Dendritic cell treated with granulocyte-macrophage colony-stimulating factor and Interleukin-4, amounts not matched to agents 40 ng/mL and 50 ng/mL, for 4 days (primary cell): Measurements from ENCODE around the gene IGSF9.
A peak's percentile ranks its signal among the peaks of the same experiment; 100 is the strongest.

Experiments used
- H3K27ac Mint-ChIP-seq: one replicate; pipeline ENCODE4 v1.8.0; 2022; ENCODE audit warnings: mild to moderate bottlenecking, mixed read lengths
- H3K27me3 Mint-ChIP-seq: one replicate; pipeline ENCODE4 v1.8.0; 2022; ENCODE audit warnings: mild to moderate bottlenecking, mixed read lengths
- H3K36me3 Mint-ChIP-seq: one replicate; pipeline ENCODE4 v1.8.0; 2022; ENCODE audit warnings: low read depth, mixed read lengths
- H3K4me1 Mint-ChIP-seq: one replicate; pipeline ENCODE4 v1.8.0; 2022; ENCODE audit warnings: low read depth, mixed read lengths
- H3K4me3 Mint-ChIP-seq: one replicate; pipeline ENCODE4 v1.8.0; 2022; ENCODE audit warnings: mild to moderate bottlenecking, moderate library complexity, mixed read lengths
- H3K9me3 Mint-ChIP-seq: one replicate; pipeline ENCODE4 v1.8.0; 2022; ENCODE audit warnings: mixed read lengths
- intact Hi-C: fragments of 100-400 bp; cut with micrococcal nuclease; formaldehyde crosslinking; loops from one replicate; pipeline ENCODE4 v1.15.0; 2022

The IGSF9 gene

DNA sequence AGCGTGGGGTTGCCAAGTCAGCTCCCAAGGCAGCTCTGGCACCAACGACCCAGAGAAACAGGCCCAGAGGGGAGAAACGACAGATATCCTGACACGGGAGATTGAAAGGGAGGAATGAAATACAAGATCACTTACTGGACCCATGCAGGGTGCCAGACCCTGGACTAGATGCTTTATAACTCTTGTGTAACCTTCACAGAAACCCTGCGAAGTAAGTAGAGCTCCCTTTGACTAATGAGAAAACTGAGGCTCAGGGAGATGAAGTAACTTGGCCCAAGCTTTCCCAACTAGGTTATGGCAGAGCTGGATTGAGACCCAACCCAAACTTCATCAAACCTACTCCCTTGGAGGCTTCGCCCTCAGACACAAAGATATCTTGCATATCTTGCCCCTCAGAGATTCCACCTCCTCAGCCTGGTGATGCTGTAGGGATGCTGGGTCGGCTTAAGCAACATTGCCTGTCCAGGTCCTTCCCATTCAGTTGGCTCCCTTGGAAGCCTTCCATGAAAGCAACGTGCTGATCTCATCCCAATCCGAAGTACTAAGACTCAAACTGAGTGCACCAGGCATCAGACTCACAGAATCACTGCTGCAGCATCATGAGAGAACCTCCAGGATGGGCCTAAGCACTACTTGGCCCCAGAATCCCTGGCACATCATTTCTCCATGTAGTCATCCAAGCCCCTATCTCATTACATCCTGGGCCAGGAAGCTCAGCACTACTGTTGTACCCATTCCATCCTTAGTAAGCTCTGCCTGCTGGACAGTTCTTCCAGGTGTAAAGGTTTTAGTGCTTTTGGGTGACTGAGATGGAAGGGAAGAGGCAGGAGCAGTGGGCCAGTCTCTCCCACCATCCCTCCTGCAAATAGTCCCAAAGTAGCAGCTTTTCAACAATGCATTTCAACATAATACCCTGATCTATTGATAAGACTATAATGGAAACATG, 1.1 kb upstream of the IGSF9 start:
- intact Hi-C loops, result no loop called here
- Mint-ChIP-seq H3K4me1 (peaks cover 84% of the 10 kb centered on the region), H3K27me3 (peaks cover 23% of the 10 kb centered on the region), H3K36me3 (no peaks in the 10 kb centered on the region), H3K27ac (peak overlapping the region; percentile 3), H3K4me3 (peak overlapping the region; percentile 67), H3K9me3 (no peaks in the 10 kb centered on the region)

- intact Hi-C loops, result no loop called here
- Mint-ChIP-seq H3K27me3 (peaks cover 23% of the 10 kb centered on the region), H3K4me1 (peaks cover 79% of the 10 kb centered on the region), H3K27ac (peak overlapping the region; percentile 3), H3K9me3 (no peaks in the 10 kb centered on the region), H3K36me3 (no peaks in the 10 kb centered on the region), H3K4me3 (peak overlapping the region; percentile 67)
Observed at GRCh38 chr1:159944623-159945455, 574 bp downstream of the IGSF9 start.

- intact Hi-C loops, result no loop called here
- H3K9me3 Mint-ChIP-seq, result no peaks in the 10 kb centered on the region
- peaks cover 25% of the 10 kb centered on the region for H3K27me3 Mint-ChIP-seq
- peak overlapping the region; percentile 3 for H3K27ac Mint-ChIP-seq
- no peaks in the 10 kb centered on the region for H3K36me3 Mint-ChIP-seq
- peaks cover 78% of the 10 kb centered on the region for H3K4me1 Mint-ChIP-seq
- no peak overlapping the region for H3K4me3 Mint-ChIP-seq
Observed at GRCh38 chr1:159943908-159944622, 1.3 kb downstream of the IGSF9 start.

- intact Hi-C loops, result no loop called here
- Mint-ChIP-seq H3K27ac (no peak overlapping the region), H3K36me3 (no peaks in the 10 kb centered on the region), H3K27me3 (peaks cover 26% of the 10 kb centered on the region), H3K4me3 (no peak overlapping the region), H3K9me3 (no peaks in the 10 kb centered on the region), H3K4me1 (peaks cover 81% of the 10 kb centered on the region)
Observed at GRCh38 chr1:159943278-159943640, 2.2 kb downstream of the IGSF9 start.

GRCh38 chr1:159942632-159943277, 2.7 kb downstream of the IGSF9 start:
- H3K36me3 Mint-ChIP-seq, result no peaks in the 10 kb centered on the region
- H3K27me3 Mint-ChIP-seq, result peaks cover 26% of the 10 kb centered on the region
- H3K27ac Mint-ChIP-seq, result peak overlapping the region; percentile 5
- no peak overlapping the region for H3K4me3 Mint-ChIP-seq
- peaks cover 81% of the 10 kb centered on the region for H3K4me1 Mint-ChIP-seq
- no peaks in the 10 kb centered on the region for H3K9me3 Mint-ChIP-seq
- intact Hi-C loops, result no loop called here

- H3K36me3 Mint-ChIP-seq, result no peaks in the 10 kb centered on the region
- no peak overlapping the region for H3K4me3 Mint-ChIP-seq
- H3K4me1 Mint-ChIP-seq, result peaks cover 86% of the 10 kb centered on the region
- intact Hi-C loops, result no loop called here
- peak overlapping the region; percentile 5 for H3K27ac Mint-ChIP-seq
- H3K9me3 Mint-ChIP-seq, result no peaks in the 10 kb centered on the region
- peaks cover 26% of the 10 kb centered on the region for H3K27me3 Mint-ChIP-seq
Observed at GRCh38 chr1:159941591-159942560, 3.5 kb downstream of the IGSF9 start.

DNA sequence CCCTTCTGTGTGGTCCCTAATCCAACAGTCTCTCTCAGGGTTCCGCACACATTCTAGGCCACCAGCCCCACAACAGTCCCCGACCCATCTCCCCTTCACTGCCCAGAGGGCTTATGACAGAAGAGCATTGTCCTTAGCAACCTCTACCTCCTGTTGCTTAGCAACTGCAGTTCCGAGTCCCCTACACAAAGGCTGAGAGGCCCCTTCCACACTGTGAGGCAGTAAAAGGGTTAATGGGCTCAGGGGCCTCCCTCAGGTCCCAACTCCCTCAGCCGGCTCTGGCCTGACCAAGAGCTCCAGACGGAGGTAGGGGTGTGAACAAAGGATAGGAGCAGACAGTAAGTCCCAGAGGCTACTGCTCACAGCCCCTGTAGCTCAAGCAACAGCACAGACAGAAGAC, 4.3 kb downstream of the IGSF9 start:
- H3K27me3 Mint-ChIP-seq, result peaks cover 25% of the 10 kb centered on the region
- H3K4me3 Mint-ChIP-seq, result no peak overlapping the region
- intact Hi-C loops, result no loop called here
- H3K27ac Mint-ChIP-seq, result no peak overlapping the region
- no peaks in the 10 kb centered on the region for H3K36me3 Mint-ChIP-seq
- H3K9me3 Mint-ChIP-seq, result no peaks in the 10 kb centered on the region
- peaks cover 93% of the 10 kb centered on the region for H3K4me1 Mint-ChIP-seq

DNA sequence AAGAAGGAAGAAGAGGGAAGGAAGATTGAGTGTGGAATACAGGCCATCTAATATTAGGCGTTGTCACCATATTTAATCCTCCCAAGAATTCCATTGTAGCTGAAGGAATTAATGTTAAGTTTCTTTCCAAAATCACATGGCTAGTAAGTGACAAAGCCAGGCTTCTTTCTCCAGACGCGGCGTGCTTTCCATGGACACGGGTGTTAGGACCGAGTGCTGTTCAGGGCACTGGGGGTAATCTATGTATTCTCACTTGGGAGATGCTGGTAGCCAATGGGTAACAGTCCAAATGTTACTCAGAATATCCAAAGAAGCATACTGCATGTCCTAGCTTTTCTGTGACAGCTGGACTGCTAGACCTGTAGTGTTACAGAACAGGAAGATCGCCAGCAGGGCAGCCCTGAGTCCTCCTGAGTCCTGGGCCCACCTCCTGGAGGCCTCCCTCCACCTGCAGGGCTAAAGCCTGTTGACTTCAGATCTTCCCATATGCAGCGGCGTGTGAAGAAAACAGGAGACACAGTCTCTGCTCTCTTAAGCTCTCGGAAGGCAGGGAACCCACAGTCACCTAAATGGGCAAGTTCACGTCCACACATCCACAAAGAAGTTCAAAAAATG, 5.3 kb downstream of the IGSF9 start:
- Mint-ChIP-seq H3K27ac (no peak overlapping the region), H3K4me1 (peaks cover 92% of the 10 kb centered on the region), H3K27me3 (peaks cover 15% of the 10 kb centered on the region), H3K9me3 (no peaks in the 10 kb centered on the region), H3K4me3 (no peak overlapping the region), H3K36me3 (no peaks in the 10 kb centered on the region)
- intact Hi-C loops, result no loop called here

DNA sequence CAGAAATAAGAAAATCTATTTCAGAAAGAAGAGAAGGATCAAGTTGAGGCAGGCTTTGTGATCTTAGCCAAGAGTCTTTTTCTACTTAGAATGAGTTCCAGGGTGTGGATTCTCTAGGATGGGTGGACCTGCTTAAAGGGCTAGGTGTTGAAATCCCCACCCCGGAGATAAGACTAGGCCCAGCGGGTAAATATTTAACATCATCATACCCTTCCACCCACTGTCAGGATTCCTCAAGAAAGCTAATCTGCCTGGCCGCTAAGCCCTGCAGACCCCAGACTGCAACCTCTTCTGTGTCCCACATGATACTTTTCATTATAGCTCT, 5.8 kb downstream of the IGSF9 start:
- Mint-ChIP-seq H3K4me1 (peaks cover 90% of the 10 kb centered on the region), H3K9me3 (no peaks in the 10 kb centered on the region), H3K36me3 (no peaks in the 10 kb centered on the region), H3K27me3 (peaks cover 13% of the 10 kb centered on the region), H3K4me3 (no peak overlapping the region), H3K27ac (no peak overlapping the region)
- intact Hi-C loops, result loop anchor here (5.0 kb wide), 2 partner anchors 47 to 313 kb away; no protein-coding TSS in a partner anchor

DNA sequence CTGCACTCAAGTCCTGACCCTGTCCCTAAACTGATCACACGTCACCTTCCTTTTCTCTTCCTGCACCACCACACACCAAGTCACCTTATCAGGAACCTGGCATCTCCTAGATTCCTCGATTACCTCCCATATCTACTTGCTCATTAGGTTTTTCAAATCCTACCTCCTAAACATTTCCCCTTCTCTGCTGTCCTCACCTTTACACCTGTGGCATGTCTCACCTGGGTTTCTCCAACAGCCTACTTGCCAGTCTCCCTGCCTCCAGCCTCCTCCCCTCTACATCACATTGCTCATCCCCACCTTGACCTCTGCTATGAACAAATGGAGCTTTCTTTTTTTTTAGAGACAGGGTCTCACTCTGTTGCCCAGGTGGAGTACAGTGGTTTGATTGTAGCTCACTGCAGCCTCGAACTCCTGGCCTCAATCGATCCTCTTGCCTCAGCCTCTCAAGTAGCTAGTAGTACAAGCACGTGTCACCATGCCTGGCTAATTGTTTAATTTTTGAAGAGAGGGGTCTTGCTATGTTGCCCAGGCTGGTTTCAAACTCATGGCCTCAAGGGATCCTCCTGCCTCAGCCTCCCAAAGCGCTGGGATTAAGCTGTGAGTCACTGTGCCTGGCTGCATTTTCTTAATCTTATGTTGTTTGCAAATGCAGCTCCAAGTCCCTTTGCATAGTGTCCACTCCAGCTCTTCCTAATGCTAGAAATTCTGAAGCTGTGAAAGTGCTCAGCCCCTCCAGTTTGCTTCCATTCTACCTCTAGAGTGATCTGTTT, 6.3 kb downstream of the IGSF9 start:
- intact Hi-C loops, result loop anchor here (5.0 kb wide), 2 partner anchors 47 to 313 kb away; no protein-coding TSS in a partner anchor
- peaks cover 85% of the 10 kb centered on the region for H3K4me1 Mint-ChIP-seq
- H3K27ac Mint-ChIP-seq, result peak overlapping the region; percentile 57

DNA sequence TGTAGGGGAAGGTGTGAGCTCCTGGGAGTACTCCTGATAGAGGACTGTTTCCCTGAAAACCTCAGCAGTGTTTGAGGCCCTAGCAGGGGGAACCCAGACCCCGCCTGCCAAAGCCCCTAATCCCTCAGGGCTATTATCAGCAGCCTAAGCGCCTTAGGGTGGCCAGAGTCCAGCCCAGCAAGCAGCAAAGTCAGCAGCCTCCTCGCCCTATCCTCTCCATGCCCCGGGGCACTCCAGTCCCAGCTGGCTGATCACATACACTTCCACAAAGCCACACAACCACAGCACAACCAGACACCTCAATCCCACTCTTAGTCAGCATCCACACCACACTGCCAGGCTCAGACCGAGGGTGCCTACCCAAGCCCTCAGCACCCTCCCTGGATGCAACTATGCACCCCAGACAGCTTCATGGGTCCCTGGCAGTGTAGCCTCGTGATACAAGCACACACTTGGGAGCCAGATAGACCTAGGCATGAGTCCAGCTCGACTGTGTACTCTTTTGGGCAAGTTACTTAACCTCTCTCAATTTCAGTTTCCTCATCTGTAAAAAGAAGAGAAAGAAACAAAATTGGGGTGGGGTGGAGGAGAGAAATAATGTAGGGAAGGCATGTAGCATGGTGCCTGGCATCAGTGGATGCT, 7.1 kb downstream of the IGSF9 start:
- H3K4me1 Mint-ChIP-seq, result peaks cover 77% of the 10 kb centered on the region
- peaks cover 12% of the 10 kb centered on the region for H3K27me3 Mint-ChIP-seq
- peak overlapping the region; percentile 57 for H3K27ac Mint-ChIP-seq
- H3K4me3 Mint-ChIP-seq, result peak overlapping the region; percentile 30
- intact Hi-C loops, result loop anchor here (5.0 kb wide), 2 partner anchors 46 to 314 kb away; no protein-coding TSS in a partner anchor
- H3K9me3 Mint-ChIP-seq, result no peaks in the 10 kb centered on the region
- no peaks in the 10 kb centered on the region for H3K36me3 Mint-ChIP-seq

More for the DNA sequence above, 6.3 kb downstream of the IGSF9 start:
- Mint-ChIP-seq H3K9me3 (no peaks in the 10 kb centered on the region), H3K4me3 (no peak overlapping the region), H3K27me3 (peaks cover 10% of the 10 kb centered on the region), H3K36me3 (no peaks in the 10 kb centered on the region)
